Pancreas (tissue), 10 donors: ENCODE data around the gene PARL. TPM values are rescaled to one million over a fixed set of nuclear protein-coding genes. Genes with fewer than 3 reads are reported as not detected.

Experiments used
- ATAC-seq, 4 donors: fragments of 200-7000 bp; cut with Tn5 transposase; one replicate each; pipeline versions ENCODE4 v1.8.0 to v1.9.1; 2020; ENCODE audit warnings: mild to moderate bottlenecking in 4 of 4, moderate library complexity in 4 of 4
- DNase-seq, 6 donors: peaks; one replicate each; pipeline ENCODE4 v3.0.0-alpha.2; 2020
- FAIRE-seq: peaks from 2 replicates; lab custom pipeline; 2012; peaks lifted over from hg19 to GRCh38; lab: Jason Lieb, UNC
- H3K27ac ChIP-seq, 4 donors: fragments of 200-600 bp; sonication (generic); 1 replicate in 3 of 4; 2 replicates in 1 of 4; pipeline versions ENCODE4 v1.5.0 to v1.8.0; 2020
- H3K27me3 ChIP-seq, 4 donors: fragments of 200-600 bp; one replicate each; pipeline ENCODE4 v1.8.0; 2021
- H3K36me3 ChIP-seq, 3 donors: fragments of 200-600 bp; sonication (generic) in 1 of 3; one replicate each; pipeline versions ENCODE4 v1.5.0 to v1.8.0; 2020 to 2021
- H3K4me1 ChIP-seq, 3 donors: fragments of 200-600 bp; one replicate each; pipeline ENCODE4 v1.8.0; 2021
- H3K4me3 ChIP-seq, 4 donors: fragments of 200-600 bp; sonication (generic) in 2 of 4; one replicate each; pipeline versions ENCODE4 v1.5.0 to v1.8.0; 2020 to 2021
- H3K9me3 ChIP-seq, 4 donors: fragments of 200-600 bp; one replicate each; pipeline ENCODE4 v1.8.0; 2021
- WGBS, 2 donors: extraction: QIAGEN DNeasy Blood & Tissue Kit; methylation state at CpG; one replicate each; pipeline ENCODE4 v1.1.7; 2013; 5-methylcytosine and 5-hydroxymethylcytosine counted together
- intact Hi-C, 3 donors: fragments of 100-400 bp; cut with DNase I; formaldehyde crosslinking; loops; one replicate each; pipeline versions ENCODE4 v1.11.1 to v1.14.2; 2022
- polyA plus RNA-seq, 2 donors: library from polyadenylated mRNA; stranded (reverse); fragments of 200-250 nt; gene quantifications; one replicate each; pipeline ENCODE4 v1.2.3, GENCODE V29; 2013
- total RNA-seq, 6 donors: library from RNA; stranded (reverse); fragmentation: NEBNext Ultra II Directional in 4 of 6; extraction: Animal tissue kit (Norgen Biotek cat#: 25700) in 4 of 6; gene quantifications; one replicate each; pipeline versions ENCODE4 v1.2.1 to v1.2.4, GENCODE V29; 2021 to 2023
- TF ChIP-seq, protein P1 (sequence below), 4 donors: fragments of 200-600 bp; sonication (generic) in 3 of 4; IDR thresholded peaks; one replicate each; pipeline versions ENCODE4 v1.5.0 to v1.8.0; 2021; ENCODE audit warnings: antibody characterized with exemption in 4 of 4
- donor health status: healthy with polysubstance abuse.
- donor health status: DM: no; HTN: no; CAD: no; lungs with moderate emphysema.
- donor health status: DM: no; HTN: no; CAD: no.
- donor health status: control.
- donor health status: control.
- donor health status: Bipolar disorder and iron deficiency.
- donor health status: DM: yes; HTN: yes; CAD: no.
- donor health status: DM: no; HTN: no; CAD: no.
- donor health status: DM: no; HTN: no; CAD: no.
- donor health status: DM: yes; HTN: yes; CAD: no.

The PARL gene
- total and polyA plus RNA-seq, 8 donors, result 26.4 to 65.8 (median 36.1) TPM

DNA sequence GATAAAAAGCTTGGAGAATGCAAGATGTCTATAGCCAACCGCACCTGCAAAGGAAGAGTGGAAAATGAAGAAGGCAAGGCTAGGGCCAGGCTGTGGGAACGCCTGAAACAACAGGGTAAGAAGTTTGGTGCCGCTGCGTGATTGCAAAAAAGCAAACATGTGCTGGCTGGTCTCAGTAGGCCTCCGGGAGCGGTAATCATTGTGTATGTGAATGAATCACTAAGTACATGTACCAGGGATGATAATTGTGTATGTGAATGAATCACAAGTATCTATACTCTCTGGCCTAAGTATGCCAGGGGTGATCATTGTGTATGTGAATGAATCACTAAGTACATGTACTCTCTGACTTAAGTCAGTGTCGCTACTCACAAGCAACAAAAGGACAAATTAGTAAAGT lies 40.3 kb upstream of the PARL start:
- peaks cover 0 to 12% (median 0%) of the 10 kb centered on the region in 3 donors for H3K36me3 ChIP-seq
- WGBS, 2 donors, result 94 to 97% methylated on average over 7 of the region's 7 CpGs
- ATAC-seq, result peak in 1 of 4 donors; percentile 35

DNA sequence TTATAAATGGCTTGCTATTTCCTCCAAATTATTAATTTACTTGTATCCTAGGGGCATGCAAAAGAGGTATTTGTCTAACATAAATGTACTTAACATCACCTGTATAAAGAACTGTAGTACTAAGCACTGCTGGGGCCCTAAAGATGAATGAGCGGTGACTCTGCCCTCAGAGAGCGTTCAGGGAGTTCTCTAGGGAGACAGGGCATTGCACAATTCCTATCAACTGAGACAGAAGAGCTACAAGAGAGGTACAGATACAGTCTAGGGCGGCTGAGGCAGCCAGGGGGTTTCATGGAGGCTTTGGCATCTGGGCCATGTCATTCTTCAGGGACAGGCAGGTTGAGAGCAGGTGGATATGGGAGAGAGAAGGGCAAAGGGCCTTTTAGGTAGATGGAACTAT lies 39.9 kb upstream of the PARL start:
- ATAC-seq (no peak), DNase-seq (no peak), FAIRE-seq (no peak)
- Histone ChIP-seq H3K27ac (no peak overlapping the region), H3K27me3 (no peaks in the 10 kb centered on the region), H3K4me3 (no peak overlapping the region), H3K9me3 (no peaks in the 10 kb centered on the region), H3K36me3 (peaks cover 0 to 12% (median 0%) of the 10 kb centered on the region in 3 donors), H3K4me1 (no peaks in the 10 kb centered on the region)
- intact Hi-C loops, result no loop called here
- TF ChIP-seq, protein P1, sequence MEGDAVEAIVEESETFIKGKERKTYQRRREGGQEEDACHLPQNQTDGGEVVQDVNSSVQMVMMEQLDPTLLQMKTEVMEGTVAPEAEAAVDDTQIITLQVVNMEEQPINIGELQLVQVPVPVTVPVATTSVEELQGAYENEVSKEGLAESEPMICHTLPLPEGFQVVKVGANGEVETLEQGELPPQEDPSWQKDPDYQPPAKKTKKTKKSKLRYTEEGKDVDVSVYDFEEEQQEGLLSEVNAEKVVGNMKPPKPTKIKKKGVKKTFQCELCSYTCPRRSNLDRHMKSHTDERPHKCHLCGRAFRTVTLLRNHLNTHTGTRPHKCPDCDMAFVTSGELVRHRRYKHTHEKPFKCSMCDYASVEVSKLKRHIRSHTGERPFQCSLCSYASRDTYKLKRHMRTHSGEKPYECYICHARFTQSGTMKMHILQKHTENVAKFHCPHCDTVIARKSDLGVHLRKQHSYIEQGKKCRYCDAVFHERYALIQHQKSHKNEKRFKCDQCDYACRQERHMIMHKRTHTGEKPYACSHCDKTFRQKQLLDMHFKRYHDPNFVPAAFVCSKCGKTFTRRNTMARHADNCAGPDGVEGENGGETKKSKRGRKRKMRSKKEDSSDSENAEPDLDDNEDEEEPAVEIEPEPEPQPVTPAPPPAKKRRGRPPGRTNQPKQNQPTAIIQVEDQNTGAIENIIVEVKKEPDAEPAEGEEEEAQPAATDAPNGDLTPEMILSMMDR (IDR thresholded peaks at IDR 0.05), result no peak
- WGBS, 2 donors, result 92 to 93% methylated on average over 3 of the region's 3 CpGs

More for the DNA sequence above, 40.3 kb upstream of the PARL start:
- Histone ChIP-seq H3K9me3 (no peaks in the 10 kb centered on the region), H3K4me1 (no peaks in the 10 kb centered on the region), H3K27me3 (no peaks in the 10 kb centered on the region), H3K27ac (no peak overlapping the region), H3K4me3 (no peak overlapping the region)
- intact Hi-C loops, result no loop called here
- FAIRE-seq (no peak), DNase-seq (no peak)
- TF ChIP-seq, protein P1 (IDR thresholded peaks at IDR 0.05), result no peak

DNA sequence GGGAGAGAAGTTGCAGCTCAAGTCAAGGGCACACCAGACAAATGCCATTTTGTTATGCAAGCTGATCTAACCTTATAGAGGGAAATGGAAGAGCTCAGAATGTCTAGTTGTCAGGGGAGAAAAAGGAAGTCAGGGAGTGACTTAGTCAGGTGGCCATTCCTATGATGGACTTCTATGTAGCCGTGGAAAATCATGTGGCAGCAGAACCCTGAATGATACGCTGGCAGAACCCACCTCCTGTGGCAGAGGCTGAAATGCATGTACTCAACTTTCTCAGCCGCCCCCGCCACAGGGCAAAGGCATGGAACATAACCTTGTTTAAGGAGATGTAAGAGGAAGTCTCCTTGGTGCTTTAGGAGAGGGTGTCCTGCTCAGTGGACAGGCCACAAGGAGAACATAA lies 37.7 kb upstream of the PARL start:
- DNase-seq, result no peak
- Histone ChIP-seq H3K4me3 (no peak overlapping the region), H3K27ac (no peak overlapping the region), H3K9me3 (no peaks in the 10 kb centered on the region), H3K36me3 (peaks cover 0 to 12% (median 0%) of the 10 kb centered on the region in 3 donors), H3K4me1 (no peaks in the 10 kb centered on the region), H3K27me3 (no peaks in the 10 kb centered on the region)
- TF ChIP-seq, protein P1 (IDR thresholded peaks at IDR 0.05), result no peak
- 92 to 95% methylated on average over 4 of the region's 4 CpGs for WGBS, 2 donors
- no peak for FAIRE-seq
- intact Hi-C loops, result no loop called here
- ATAC-seq, result no peak

DNA sequence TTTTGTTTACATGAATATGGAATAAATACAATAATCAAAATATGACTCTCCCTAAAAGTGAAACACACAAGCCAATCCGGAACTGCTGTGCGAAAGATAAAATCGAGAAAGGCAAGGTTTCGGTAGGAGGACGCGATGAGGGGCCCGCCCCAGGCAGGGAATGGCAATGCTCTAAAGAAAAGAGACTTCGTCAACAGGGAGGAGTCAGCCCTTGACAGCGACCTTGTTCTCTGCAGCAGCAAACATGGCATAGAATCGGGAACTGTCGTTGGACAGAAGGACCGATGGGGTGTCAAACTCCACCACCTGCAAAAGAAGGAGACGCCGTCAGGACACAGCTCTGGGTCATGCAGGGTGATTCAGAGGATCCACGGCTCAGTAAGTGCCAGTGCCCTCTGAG lies 36.4 kb upstream of the PARL start:
- TF ChIP-seq, protein P1 (IDR thresholded peaks at IDR 0.05), result no peak
- Histone ChIP-seq H3K4me3 (no peak overlapping the region), H3K36me3 (peaks cover 0 to 12% (median 0%) of the 10 kb centered on the region in 3 donors), H3K4me1 (no peaks in the 10 kb centered on the region), H3K27ac (no peak overlapping the region), H3K27me3 (no peaks in the 10 kb centered on the region), H3K9me3 (no peaks in the 10 kb centered on the region)
- ATAC-seq, result no peak
- WGBS, 2 donors, result 91 to 93% methylated on average over 15 of the region's 15 CpGs
- no peak for DNase-seq
- intact Hi-C loops, result no loop called here
- no peak for FAIRE-seq

GRCh38 chr3:183920416-183920815 lies 35.7 kb upstream of the PARL start:
- TF ChIP-seq, protein P1 (IDR thresholded peaks at IDR 0.05), result no peak
- intact Hi-C loops, result no loop called here
- no peak for ATAC-seq
- Histone ChIP-seq H3K4me3 (no peak overlapping the region), H3K27me3 (no peaks in the 10 kb centered on the region), H3K27ac (no peak overlapping the region), H3K36me3 (peaks cover 0 to 12% (median 0%) of the 10 kb centered on the region in 3 donors), H3K4me1 (no peaks in the 10 kb centered on the region), H3K9me3 (no peaks in the 10 kb centered on the region)
- FAIRE-seq, result no peak
- no peak for DNase-seq
- WGBS, 2 donors, result 91 to 93% methylated on average over 14 of the region's 14 CpGs
